A549 (cell line): ENCODE results near the gene SIPA1L2. TPM values are rescaled to one million over a fixed set of nuclear protein-coding genes. Genes with fewer than 3 reads are reported as not detected.
A peak's percentile ranks its signal among the peaks of the same experiment; 100 is the strongest.

ENCODE experiments used
- ATAC-seq, 2 experiments: fragments of 200-7000 bp in 1 of 2; fragments of >200 bp in 1 of 2; cut with Nextera tagmentation in 1 of 2; cut with Tn5 transposase in 1 of 2; 3 replicates each; pipeline versions ENCODE4 v1.8.0 to v1.9.1; 2018 to 2020; ENCODE audit warnings: mild to moderate bottlenecking in 1 of 2, moderate library complexity in 1 of 2
- CTCF ChIA-PET: fragments of 300-600 bp; sonication (Branson Sonifier 250); formaldehyde crosslinking; extraction: SDS; loops from one replicate; lab custom pipeline; 2021; ENCODE audit warnings: antibody characterized with exemption, inconsistent platforms; lab: Yijun Ruan, JAX
- POLR2A ChIA-PET: fragments of 350-600 bp; formaldehyde crosslinking; extraction: SDS; loops from one replicate; lab custom pipeline; 2021; ENCODE audit warnings: antibody characterized with exemption, inconsistent platforms; lab: Yijun Ruan, JAX
- DNase-seq, 2 experiments: peaks; one replicate each; pipeline versions ENCODE4 v3.0.0 to v3.0.0-alpha.2; 2011 to 2016; ENCODE audit warnings: low read depth in 1 of 2, low spot score in 1 of 2
- FAIRE-seq: peaks from 2 replicates; lab custom pipeline; 2011; peaks lifted over from hg19 to GRCh38; lab: Jason Lieb, UNC
- H3K27ac ChIP-seq, 2 experiments: fragments of >200 bp; sonication (Bioruptor Twin); formaldehyde crosslinking; 3 replicates each; pipeline ENCODE4 v1.5.1; 2016 to 2017
- H3K4me1 ChIP-seq: fragments of >200 bp; sonication (Bioruptor Twin); formaldehyde crosslinking; 3 replicates; pipeline ENCODE4 v1.6.1; 2016
- H3K4me2 ChIP-seq: fragments of >200 bp; sonication (Bioruptor Twin); formaldehyde crosslinking; 3 replicates; pipeline ENCODE4 v1.6.1; 2016
- H3K4me3 ChIP-seq: fragments of >200 bp; sonication (Bioruptor Twin); formaldehyde crosslinking; 3 replicates; pipeline ENCODE4 v1.5.1; 2016
- H3K9me3 ChIP-seq: fragments of >200 bp; sonication (Bioruptor Twin); formaldehyde crosslinking; 3 replicates; pipeline ENCODE4 v1.6.1; 2016
- ATOH8 ChIP-seq: fragments of 250-450 bp; sonication (Bioruptor Pico); IDR thresholded peaks from 2 replicates; pipeline ENCODE4 v1.5.0; 2020; ENCODE audit warnings: low read depth, mild to moderate bottlenecking, moderate library complexity
- CHD4 ChIP-seq: fragments of 200-600 bp; sonication (generic); IDR thresholded peaks from 2 replicates; pipeline ENCODE4 v1.6.1; 2016; ENCODE audit warnings: antibody characterized with exemption, mild to moderate bottlenecking, borderline replicate concordance
- EP300 ChIP-seq, 2 experiments: fragments of >200 bp; sonication (Bioruptor Twin); formaldehyde crosslinking; IDR thresholded peaks; 2 replicates in 1 of 2; 3 replicates in 1 of 2; pipeline ENCODE4 v1.6.1; 2016 to 2017
- FOXS1 ChIP-seq: fragments of 250-450 bp; sonication (Bioruptor Pico); IDR thresholded peaks from 2 replicates; pipeline ENCODE4 v1.5.0; 2020; ENCODE audit warnings: mild to moderate bottlenecking, moderate library complexity
- HDAC2 ChIP-seq: fragments of 200-600 bp; sonication (generic); IDR thresholded peaks from 2 replicates; pipeline ENCODE4 v1.6.1; 2016
- JUN ChIP-seq, 2 experiments: fragments of >200 bp; sonication (Bioruptor Twin); formaldehyde crosslinking; IDR thresholded peaks; 2 replicates in 1 of 2; 3 replicates in 1 of 2; pipeline ENCODE4 v1.6.1; 2016 to 2017
- JUNB ChIP-seq: fragments of >200 bp; sonication (Bioruptor Twin); formaldehyde crosslinking; IDR thresholded peaks from 2 replicates; pipeline ENCODE4 v1.6.1; 2016
- KDM1A ChIP-seq: fragments of 200-600 bp; sonication (generic); IDR thresholded peaks from 2 replicates; pipeline ENCODE4 v1.6.1; 2016; ENCODE audit warnings: low read depth, mild to moderate bottlenecking
- KDM5A ChIP-seq: fragments of 200-600 bp; sonication (generic); IDR thresholded peaks from 2 replicates; pipeline ENCODE4 v1.6.1; 2016; ENCODE audit warnings: antibody characterized with exemption, mild to moderate bottlenecking
- MAZ ChIP-seq: fragments of 150-350 bp; IDR thresholded peaks from 2 replicates; pipeline ENCODE4 v1.6.1; 2014; ENCODE audit warnings: antibody characterized with exemption, low read depth, low read length, borderline replicate concordance
- NPAS2 ChIP-seq: fragments of 250-450 bp; sonication (Bioruptor Pico); IDR thresholded peaks from 2 replicates; pipeline ENCODE4 v1.8.0; 2022; ENCODE audit warnings: mild to moderate bottlenecking, moderate library complexity, borderline replicate concordance
- POLR2AphosphoS2 ChIP-seq: conservative IDR thresholded peaks from 2 replicates; pipeline ENCODE4 v1.6.1; 2012; ENCODE audit warnings: low read length, improper control_type of control experiment, inconsistent platforms
- RAD21 ChIP-seq, 2 experiments: fragments of >200 bp in 1 of 2; sonication (Bioruptor Twin) in 1 of 2; formaldehyde crosslinking in 1 of 2; IDR thresholded peaks in 1 of 2; conservative IDR thresholded peaks in 1 of 2; 2 replicates in 1 of 2; 3 replicates in 1 of 2; pipeline ENCODE4 v1.6.1; 2012 to 2018; ENCODE audit warnings: inconsistent platforms in 1 of 2
- TP53 ChIP-seq: fragments of 250-450 bp; sonication (Bioruptor Pico); IDR thresholded peaks from 2 replicates; pipeline ENCODE4 v1.5.0; 2021; ENCODE audit warnings: mild to moderate bottlenecking, moderate library complexity
- ZC3H11A ChIP-seq: fragments of 450-650 bp; IDR thresholded peaks from 2 replicates; pipeline ENCODE4 v1.6.1; 2014; ENCODE audit warnings: antibody characterized with exemption, mild to moderate bottlenecking
- ZFP36 ChIP-seq: fragments of 450-650 bp; IDR thresholded peaks from 2 replicates; pipeline ENCODE4 v1.6.1; 2014; ENCODE audit warnings: borderline replicate concordance; ENCODE audit not compliant: partially characterized antibody
- ZSCAN20 ChIP-seq: fragments of 250-450 bp; sonication (Bioruptor Pico); IDR thresholded peaks from 2 replicates; pipeline ENCODE4 v1.8.0; 2022; ENCODE audit warnings: mild to moderate bottlenecking, moderate library complexity
- WGBS: methylation state at CpG from one replicate; pipeline ENCODE4 v1.1.6; 2017; ENCODE audit errors: missing lambda C conversion rate; 5-methylcytosine and 5-hydroxymethylcytosine counted together
- polyA plus RNA-seq, 4 experiments: library from polyadenylated mRNA; depleted of rRNA in 3 of 4; stranded (reverse); fragments of >200 nt; fragmentation: RNase III in 1 of 4; extraction: RNeasy Plus Mini Kit Qiagen cat#74134 plus additional on column Dnase treatment in 1 of 4; gene quantifications; 2 replicates in 3 of 4; 3 replicates in 1 of 4; pipeline ENCODE4 v1.2.3, GENCODE V29; 2011 to 2017
- TF ChIP-seq, protein P1 (sequence below): fragments of >200 bp; sonication (Bioruptor Twin); formaldehyde crosslinking; IDR thresholded peaks from 2 replicates; pipeline ENCODE4 v1.6.1; 2016
- TF ChIP-seq, protein P2 (sequence below): fragments of >200 bp; sonication (Bioruptor Twin); formaldehyde crosslinking; IDR thresholded peaks from 3 replicates; pipeline ENCODE4 v1.6.1; 2016

SIPA1L2 gene
- polyA plus RNA-seq, 2 of the 4 experiments (the other 2 are of a cell fraction) = 6.0 to 16.9 TPM

- ATAC-seq (no peak), FAIRE-seq (no peak), DNase-seq (no peak)
- no peak overlapping the region for H3K4me2 ChIP-seq
- H3K9me3 ChIP-seq = no peaks in the 10 kb centered on the region
- POLR2A ChIA-PET = no interaction called here
- H3K27ac ChIP-seq = peak overlapping the region; percentile 8 to 48; a peak in 5 of 6 replicates
- H3K4me1 ChIP-seq = peaks cover 6% of the 10 kb centered on the region; the same call in 2 of the 3 replicates
- CTCF ChIA-PET = interaction anchor here (0.7 to 3.0 kb wide), 9 partner anchors 8 to 610 kb away, joined by 3 to 15 read pairs (median 4); no protein-coding TSS in a partner anchor
- TF ChIP-seq POLR2AphosphoS2 (no peak), KDM1A (no peak)
- no peak overlapping the region for H3K4me3 ChIP-seq
These were observed 5.3 kb upstream of the SIPA1L2 start for GRCh38 chr1:232635279-232635678.

DNA sequence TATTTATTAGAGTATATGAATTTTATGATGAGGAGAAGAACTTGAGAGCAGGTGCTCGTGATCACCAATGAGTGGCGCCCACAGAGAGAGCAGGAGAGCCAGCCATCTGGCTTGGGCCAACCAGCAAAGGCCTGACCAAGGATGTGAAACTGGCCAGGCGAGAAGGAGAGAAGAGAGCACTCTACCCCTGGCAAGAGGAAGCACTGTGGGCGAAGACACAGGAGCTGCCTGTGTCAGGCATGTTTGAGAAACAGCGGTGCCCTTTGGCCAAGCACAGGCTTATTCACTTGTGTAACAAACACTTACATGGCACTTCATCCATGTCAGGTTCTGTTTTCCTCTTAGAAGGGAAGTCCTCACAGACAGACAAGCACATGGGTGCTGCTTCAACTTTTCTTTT lies 4.2 kb upstream of the SIPA1L2 start:
- H3K9me3 ChIP-seq = no peaks in the 10 kb centered on the region
- peak overlapping the region in 1 of 2 experiments; percentile 44; a peak in 2 of 6 replicates for H3K27ac ChIP-seq
- ATAC-seq (no peak), DNase-seq (peak in 1 of 2 experiments; percentile 9)
- H3K4me3 ChIP-seq = no peak overlapping the region
- 92% methylated on average over 5 of the region's 5 CpGs for WGBS
- no peak for TF ChIP-seq ZSCAN20 (CRISPR knock-in tag)
- no peak for TF ChIP-seq EP300 (IDR thresholded peaks at IDR 0.05)
- TF ChIP-seq HDAC2 = no peak
- TF ChIP-seq KDM1A = no peak
- no peak for TF ChIP-seq CHD4
- TF ChIP-seq, protein P1, sequence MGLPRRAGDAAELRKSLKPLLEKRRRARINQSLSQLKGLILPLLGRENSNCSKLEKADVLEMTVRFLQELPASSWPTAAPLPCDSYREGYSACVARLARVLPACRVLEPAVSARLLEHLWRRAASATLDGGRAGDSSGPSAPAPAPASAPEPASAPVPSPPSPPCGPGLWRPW = no peak
- no peak for TF ChIP-seq TP53
- no peak for TF ChIP-seq NPAS2 (CRISPR knock-in tag)
- no peak for TF ChIP-seq FOXS1 (CRISPR knock-in tag)
- no peak for TF ChIP-seq ZFP36
- TF ChIP-seq RAD21 (conservative IDR thresholded peaks at IDR 0.05 in 1 of 2, IDR thresholded peaks at IDR 0.05 in 1 of 2) = no peak
- no peak for TF ChIP-seq ATOH8 (CRISPR knock-in tag)
- no peak for TF ChIP-seq JUNB
- TF ChIP-seq, all 56 proteins: peak for 0
- CTCF ChIA-PET = interaction anchor here (0.6 to 3.0 kb wide), 7 partner anchors 9 to 608 kb away, joined by 3 to 15 read pairs (median 3); no protein-coding TSS in a partner anchor
- no peak overlapping the region for H3K4me2 ChIP-seq
- POLR2A ChIA-PET = no interaction called here
- FAIRE-seq = no peak
- peaks cover 6% of the 10 kb centered on the region; the same call in 2 of the 3 replicates for H3K4me1 ChIP-seq

GRCh38 chr1:232630894-232631195 lies 912 bp upstream of the SIPA1L2 start:
- no peak for DNase-seq
- no peaks in the 10 kb centered on the region for H3K9me3 ChIP-seq
- peak overlapping the region; percentile 75 for H3K4me3 ChIP-seq
- ChIA-PET POLR2A (interaction anchor here (1.3 kb wide), 1 partner anchor 238 kb away, joined by 10 read pairs; no protein-coding TSS in a partner anchor), CTCF (interaction anchor here (0.7 to 1.3 kb wide), 11 partner anchors 10 to 686 kb away, joined by 3 to 7 read pairs (median 3); no protein-coding TSS in a partner anchor)
- WGBS = 1% methylated on average over 8 of the region's 8 CpGs
- H3K4me2 ChIP-seq = peak overlapping the region; percentile 67
- no peak for FAIRE-seq
- H3K27ac ChIP-seq = peak overlapping the region; percentile 88 to 96
- TF ChIP-seq MAZ = no peak
- peak in 1 of 2 experiments; percentile 15; a peak in 1 of 5 replicates for TF ChIP-seq RAD21 (conservative IDR thresholded peaks at IDR 0.05 in 1 of 2, IDR thresholded peaks at IDR 0.05 in 1 of 2)
- H3K4me1 ChIP-seq = peaks cover 16% of the 10 kb centered on the region; the same call in 2 of the 3 replicates
- no peak for ATAC-seq

DNA sequence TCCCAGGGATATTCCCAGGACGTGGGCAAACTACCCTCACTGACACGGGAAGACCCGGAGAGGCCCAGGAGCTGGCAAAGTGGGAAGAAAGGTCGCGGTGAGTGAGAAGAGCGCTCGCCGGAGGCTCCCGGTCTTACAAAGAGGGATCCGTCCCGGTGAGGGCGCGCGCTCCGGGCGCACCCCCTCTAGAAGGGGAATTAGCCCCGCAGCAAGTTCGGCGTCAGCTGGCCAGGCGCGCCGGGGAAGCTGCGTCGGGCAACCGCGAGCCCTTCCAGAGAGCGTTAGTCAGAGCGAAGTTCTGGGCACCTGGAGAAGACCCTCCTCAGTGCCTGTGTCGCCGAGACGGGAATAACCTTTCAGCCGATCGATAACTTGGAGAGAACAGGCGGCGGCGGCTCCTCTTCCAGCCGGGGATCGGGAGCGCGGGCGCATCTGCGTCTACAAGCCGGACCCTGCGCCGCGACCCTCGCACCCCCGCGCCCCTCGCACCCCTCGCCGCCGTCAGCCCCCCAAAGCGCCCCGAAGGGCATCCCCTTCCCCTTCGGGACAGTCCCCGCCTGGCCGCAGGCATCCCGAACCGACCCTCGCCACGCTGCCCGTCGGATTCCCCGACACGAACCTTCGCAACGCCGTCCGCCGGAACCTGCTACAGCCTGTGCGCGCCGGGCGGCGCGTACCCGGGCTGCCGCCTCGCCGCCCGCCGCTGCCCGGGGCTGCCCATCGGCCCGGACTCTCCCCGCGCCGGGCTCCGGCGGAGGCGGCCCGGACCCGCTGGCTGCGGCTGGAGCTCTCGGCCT lies 485 bp downstream of the SIPA1L2 start:
- Histone ChIP-seq H3K4me3 (peak overlapping the region; percentile 75), H3K27ac (peak overlapping the region; percentile 79 to 96), H3K4me2 (peak overlapping the region; percentile 78), H3K9me3 (no peaks in the 10 kb centered on the region), H3K4me1 (peaks cover 16% of the 10 kb centered on the region; the same call in 2 of the 3 replicates)
- WGBS = under 1% methylated on average over 34 of the region's 96 CpGs
- POLR2A ChIA-PET = interaction anchor here (0.6 to 1.3 kb wide), 10 partner anchors 10 to 873 kb away, joined by 3 to 10 read pairs (median 4); no protein-coding TSS in a partner anchor
- CTCF ChIA-PET = interaction anchor here (0.8 to 1.8 kb wide), 8 partner anchors 9 to 872 kb away, joined by 3 to 11 read pairs (median 4); no protein-coding TSS in a partner anchor
- ATAC-seq (peak; percentile 31 to 61), DNase-seq (peak; percentile 25 to 26), FAIRE-seq (no peak)
- no peak for TF ChIP-seq KDM5A
- peak in 1 of 2 experiments; percentile 30; a peak in 1 of 5 replicates for TF ChIP-seq JUN (IDR thresholded peaks at IDR 0.05)
- no peak for TF ChIP-seq ZC3H11A
- TF ChIP-seq, protein P2, sequence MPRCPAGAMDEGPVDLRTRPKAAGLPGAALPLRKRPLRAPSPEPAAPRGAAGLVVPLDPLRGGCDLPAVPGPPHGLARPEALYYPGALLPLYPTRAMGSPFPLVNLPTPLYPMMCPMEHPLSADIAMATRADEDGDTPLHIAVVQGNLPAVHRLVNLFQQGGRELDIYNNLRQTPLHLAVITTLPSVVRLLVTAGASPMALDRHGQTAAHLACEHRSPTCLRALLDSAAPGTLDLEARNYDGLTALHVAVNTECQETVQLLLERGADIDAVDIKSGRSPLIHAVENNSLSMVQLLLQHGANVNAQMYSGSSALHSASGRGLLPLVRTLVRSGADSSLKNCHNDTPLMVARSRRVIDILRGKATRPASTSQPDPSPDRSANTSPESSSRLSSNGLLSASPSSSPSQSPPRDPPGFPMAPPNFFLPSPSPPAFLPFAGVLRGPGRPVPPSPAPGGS = 0 out of 3 replicates have a peak, but pooled peaks have one; percentile 26
